Suprapubic skin (tissue), 4 donors: ENCODE measurements around the gene ASB18.

Experiments
- POLR2A ChIP-seq, 2 donors: fragments of 450-650 bp; IDR thresholded peaks; one replicate each; pipeline ENCODE4 v1.6.1; 2017; ENCODE audit warnings: antibody characterized with exemption in 2 of 2, mild to moderate bottlenecking in 2 of 2, moderate library complexity in 2 of 2
- POLR2AphosphoS5 ChIP-seq, 3 donors: sonication (generic); formaldehyde crosslinking; IDR thresholded peaks; one replicate each; pipeline ENCODE4 v1.6.1; 2017; ENCODE audit warnings: antibody characterized with exemption in 3 of 3
- TF ChIP-seq, protein P1 (sequence below), 2 donors: fragments of 200-600 bp in 1 of 2; fragments of 450-650 bp in 1 of 2; sonication (generic) in 1 of 2; IDR thresholded peaks; one replicate each; pipeline ENCODE4 v1.5.1; 2016 to 2019; ENCODE audit warnings: antibody characterized with exemption in 2 of 2, mild to moderate bottlenecking in 1 of 2, moderate library complexity in 1 of 2

DNA sequence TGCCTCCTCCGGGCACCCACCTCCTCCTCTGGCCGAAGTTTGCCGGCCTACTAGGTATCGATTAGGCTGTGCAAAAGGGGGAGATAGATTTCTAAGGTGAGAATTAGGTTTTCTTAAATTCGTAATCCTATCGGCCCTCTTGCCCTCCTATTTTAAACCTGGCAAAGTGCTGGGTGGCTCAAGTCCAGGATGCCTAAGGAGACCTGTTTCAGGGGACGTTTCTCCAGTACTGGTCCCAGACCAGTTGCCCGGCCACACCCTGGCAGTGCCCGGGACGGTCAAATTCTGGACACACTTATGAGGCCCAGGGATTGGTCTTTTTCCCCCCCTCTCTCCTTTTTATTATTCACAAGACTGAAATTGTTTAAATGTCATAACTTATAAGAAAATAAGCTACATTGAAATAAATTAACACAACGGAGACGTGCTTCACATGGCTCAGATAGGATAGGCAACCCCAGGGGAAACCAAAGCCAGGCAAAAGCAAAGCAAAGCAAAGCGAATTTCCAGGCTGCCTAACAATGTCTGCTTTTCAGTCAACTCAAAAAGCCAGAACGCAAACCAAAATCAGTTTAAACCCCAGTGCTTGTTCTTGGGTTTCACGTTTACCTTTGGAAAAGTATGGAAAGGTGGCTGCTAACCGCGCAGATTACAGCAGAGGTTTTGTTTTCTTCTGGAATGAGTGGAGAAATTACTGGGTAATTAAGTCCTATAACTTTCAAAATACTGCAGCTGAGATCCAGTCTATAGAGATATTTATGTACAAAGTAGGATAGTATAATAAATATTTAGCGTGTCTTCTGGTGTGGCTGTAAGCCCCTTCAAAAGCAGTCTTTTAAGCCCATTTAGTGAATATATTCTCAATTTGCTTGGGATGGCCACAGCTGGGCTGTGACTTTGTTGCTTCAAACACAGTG is 99.0 kb downstream of the ASB18 start:
- TF ChIP-seq, protein P1, sequence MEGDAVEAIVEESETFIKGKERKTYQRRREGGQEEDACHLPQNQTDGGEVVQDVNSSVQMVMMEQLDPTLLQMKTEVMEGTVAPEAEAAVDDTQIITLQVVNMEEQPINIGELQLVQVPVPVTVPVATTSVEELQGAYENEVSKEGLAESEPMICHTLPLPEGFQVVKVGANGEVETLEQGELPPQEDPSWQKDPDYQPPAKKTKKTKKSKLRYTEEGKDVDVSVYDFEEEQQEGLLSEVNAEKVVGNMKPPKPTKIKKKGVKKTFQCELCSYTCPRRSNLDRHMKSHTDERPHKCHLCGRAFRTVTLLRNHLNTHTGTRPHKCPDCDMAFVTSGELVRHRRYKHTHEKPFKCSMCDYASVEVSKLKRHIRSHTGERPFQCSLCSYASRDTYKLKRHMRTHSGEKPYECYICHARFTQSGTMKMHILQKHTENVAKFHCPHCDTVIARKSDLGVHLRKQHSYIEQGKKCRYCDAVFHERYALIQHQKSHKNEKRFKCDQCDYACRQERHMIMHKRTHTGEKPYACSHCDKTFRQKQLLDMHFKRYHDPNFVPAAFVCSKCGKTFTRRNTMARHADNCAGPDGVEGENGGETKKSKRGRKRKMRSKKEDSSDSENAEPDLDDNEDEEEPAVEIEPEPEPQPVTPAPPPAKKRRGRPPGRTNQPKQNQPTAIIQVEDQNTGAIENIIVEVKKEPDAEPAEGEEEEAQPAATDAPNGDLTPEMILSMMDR (IDR thresholded peaks at IDR 0.05), result no peak
- TF ChIP-seq POLR2A (IDR thresholded peaks at IDR 0.05) (no peak), POLR2AphosphoS5 (IDR thresholded peaks at IDR 0.05) (no peak)
